Right forelimb (tissue), 1 donor: ENCODE results near the gene SIAH1.
"Not testable (repeated sequence)": the region's sequence is repeated elsewhere in the genome, so short reads cannot be mapped to it uniquely, and the experiment has no call there.

ENCODE experiments used
- DNase-seq: peaks from one replicate; pipeline ENCODE4 v3.0.0-alpha.2; 2018

SIAH1 gene

DNA sequence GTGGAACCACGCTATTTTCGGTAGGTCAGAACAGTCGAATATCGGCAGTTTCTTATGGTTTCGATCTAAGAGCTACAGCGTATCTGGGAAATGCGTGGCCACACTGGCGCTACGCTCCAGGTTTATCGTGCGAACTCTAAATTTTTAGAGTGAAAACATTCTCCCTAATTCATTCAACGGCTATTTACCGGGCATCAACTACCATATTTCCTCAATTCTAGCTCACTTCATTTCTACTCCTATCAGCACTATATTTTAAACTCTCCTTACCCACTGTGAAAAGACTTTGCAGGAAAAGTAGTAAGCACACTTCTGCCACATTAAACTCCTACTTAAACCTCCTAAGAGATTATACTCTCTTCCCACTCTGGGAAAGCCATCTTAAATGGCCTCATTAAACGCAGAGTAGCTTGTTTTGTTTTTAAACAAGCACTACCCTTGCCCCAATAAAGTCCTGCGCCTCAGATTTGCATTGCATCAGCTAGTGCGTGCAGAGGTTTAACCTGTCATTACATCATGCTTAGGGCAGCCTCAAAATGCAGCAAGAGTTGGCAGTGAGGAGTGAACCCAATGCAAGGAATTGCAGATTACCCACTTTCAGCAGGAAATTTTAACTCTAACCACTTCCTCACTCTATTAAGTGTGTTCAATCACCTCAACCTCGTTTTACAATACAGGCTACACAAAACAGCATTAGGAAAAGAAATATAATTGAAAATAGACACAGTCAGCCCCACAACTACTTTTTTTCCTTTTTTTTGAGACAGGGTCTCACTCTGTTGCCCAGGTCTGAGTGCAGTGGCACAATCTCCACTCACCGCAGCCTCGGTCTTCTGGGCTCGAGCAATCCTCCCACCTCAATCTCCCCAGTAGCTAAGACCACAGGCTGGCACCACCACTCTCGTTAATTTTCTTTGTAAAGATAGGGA lies 18.8 kb downstream of the SIAH1 start:
- DNase-seq, result no peak

DNA sequence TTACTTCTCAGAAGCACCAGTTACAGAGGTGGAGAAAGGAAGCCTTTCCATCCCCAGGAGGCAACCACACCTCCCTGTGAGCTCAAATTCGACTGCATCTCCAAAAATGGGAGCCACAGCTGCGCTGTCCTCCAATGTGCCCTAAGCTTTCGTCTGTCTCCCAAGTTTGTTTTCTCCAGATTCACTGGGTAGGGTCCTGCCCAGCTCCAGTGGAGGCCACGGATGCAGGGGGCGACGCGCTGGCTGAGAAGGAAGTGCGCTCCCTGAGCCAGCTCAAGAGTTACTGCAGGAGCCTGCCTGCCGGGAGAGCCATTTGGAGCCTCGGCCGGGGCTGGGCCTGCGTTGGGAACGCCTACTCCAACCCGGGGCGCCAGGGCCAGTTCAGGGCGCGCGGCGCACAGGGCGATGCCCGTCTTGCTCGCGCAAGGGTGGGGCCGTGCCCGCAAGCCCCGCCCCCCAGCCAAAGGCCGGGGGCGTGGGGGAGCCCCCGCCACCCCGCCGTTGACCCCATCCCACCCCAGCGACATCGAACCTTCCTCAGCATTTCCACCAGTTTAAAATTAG lies 19.5 kb downstream of the SIAH1 start:
- peak; percentile 90 for DNase-seq

DNA sequence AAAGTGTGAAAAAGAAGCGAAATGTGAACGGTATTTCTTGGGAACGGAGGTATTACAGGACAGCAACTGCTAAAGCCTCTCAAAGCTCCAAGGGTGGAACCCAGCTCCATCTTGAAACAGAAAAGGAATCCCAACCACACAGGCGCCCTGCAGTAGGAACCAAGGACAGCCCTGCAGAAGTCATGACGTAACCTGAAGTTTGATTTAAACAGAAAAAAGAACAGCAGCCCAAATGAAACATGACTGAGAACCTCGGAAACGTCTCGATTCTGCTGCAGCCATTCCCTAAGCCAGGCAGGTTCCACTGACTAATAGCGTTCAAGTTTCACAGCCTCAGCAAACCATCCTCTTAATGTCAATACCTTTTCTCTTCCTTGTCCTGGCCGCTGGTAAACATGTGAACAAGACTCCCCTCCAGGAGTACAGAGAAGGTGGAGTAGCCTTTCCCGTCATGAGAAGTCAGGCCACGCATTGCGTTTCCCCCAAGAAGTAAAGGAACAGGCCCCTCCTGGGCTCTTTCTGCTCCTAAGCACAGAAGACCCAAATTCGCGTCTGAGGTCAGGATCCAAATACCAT lies 20.1 kb downstream of the SIAH1 start:
- no peak for DNase-seq

DNA sequence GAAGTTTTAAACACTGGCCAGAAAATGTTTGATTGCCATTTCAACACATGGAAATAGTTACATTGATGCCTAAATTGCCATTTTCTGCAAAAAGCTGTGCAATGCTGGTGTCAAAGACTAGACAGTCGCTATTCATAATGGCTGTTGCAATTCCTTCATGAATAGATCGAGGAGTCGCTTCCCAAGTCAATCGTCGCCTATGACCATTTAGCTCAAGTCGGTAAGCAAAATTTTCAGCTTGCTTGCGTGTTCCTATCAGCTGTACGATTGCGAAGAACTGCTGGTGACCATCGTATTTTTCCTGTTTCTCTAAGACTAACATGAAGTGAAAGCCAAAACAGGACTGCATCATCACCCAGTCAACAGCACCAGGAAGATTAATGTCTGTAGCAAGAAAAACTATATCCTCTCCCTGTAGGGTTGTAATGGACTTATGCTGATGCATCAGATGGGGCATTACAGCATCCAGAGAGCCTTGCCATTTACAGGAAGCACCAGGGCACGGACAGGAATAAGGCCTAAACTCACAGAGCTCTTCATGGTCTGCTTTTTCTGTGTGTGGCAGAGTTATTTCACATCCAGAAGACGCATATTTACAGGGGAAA lies 23.6 kb downstream of the SIAH1 start:
- no peak for DNase-seq

DNA sequence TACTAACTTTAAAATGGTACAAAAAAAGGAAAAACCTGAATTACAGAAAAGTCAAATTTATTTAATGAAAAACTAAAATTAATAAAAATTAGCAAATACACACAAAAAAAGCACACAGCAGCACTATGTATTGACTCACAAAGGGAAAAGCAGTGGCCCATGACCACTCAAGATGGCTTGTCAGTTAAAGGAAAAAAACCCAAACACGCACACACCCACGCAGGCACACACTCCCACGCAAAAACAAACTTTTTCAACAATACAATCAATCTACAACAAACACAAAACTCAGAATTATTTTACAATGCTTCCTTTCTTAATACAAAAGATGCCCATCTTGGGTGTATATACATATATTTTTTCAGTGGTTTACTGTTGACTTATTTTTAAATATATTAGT lies 24.2 kb downstream of the SIAH1 start:
- DNase-seq, result no peak

DNA sequence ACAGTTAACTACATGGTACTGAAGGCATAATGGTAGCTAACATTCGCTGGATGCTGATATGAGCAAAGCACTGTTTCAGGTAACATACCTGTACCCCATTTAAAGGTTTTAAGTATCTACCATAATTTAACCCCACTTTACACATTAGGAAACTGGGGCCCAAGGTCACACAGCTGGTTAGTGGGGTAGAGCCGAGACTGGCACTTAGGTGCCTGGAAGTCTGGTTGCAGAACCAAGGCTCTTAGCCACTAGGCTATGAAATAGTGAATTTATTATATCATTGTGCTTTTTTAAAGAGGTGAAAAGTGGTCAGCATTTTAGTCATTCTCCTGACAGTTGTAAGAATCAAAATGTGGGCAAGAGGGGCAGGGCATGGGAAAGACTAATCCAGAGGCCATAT lies 25.2 kb downstream of the SIAH1 start:
- no peak for DNase-seq

DNA sequence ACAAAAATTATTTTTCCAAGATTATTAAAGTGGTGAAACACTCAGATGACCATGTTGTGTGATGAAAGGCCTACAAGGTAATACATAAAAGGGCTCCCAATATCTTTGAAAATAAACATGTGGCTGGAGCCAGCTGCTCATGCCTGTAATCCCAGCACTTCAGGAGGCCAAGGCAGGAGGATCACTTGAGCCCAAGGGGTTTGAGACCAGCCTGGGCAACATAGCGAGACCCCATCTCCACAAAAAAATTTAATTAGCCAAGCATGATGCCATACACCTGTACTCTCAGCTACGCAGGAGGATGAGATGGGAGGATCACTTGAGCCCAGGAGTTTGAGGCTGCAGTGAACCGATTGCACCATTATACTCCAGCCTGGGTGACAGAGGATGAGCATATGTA lies 26.8 kb downstream of the SIAH1 start:
- DNase-seq, result no peak

DNA sequence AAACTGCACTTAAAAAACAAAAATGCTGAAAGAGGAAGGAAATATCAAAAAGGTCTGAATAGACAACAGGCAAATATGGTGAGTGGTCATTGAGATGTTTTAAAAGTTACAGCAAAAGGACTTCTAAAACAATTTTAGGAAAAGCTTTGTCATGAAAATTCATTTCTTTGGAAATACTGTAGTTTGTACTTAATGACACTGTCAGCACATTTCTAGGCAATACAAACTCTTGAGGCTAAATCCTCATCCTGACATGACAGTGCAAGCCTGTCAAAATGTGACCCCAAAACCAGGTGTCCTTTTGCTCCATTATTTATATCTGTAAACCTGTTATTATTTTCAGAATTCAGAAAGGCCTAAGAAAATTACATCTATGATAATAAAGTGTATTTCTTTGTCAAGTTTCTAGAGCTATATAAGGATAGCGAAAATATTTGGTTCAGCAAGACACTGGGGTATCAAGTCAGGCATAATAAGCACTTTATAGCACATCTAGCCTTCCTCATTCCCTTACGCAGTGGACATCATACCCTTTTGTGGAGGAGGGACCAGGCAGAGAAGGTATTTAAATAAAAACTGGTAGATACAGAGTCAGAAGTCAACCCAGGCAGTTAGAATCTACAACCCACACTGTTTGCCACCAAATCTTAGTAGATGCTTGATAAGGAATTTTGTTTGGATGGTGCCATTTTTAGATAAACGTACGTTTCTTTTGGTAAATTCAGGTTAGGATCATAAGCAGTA lies 28.4 kb downstream of the SIAH1 start:
- no peak for DNase-seq

DNA sequence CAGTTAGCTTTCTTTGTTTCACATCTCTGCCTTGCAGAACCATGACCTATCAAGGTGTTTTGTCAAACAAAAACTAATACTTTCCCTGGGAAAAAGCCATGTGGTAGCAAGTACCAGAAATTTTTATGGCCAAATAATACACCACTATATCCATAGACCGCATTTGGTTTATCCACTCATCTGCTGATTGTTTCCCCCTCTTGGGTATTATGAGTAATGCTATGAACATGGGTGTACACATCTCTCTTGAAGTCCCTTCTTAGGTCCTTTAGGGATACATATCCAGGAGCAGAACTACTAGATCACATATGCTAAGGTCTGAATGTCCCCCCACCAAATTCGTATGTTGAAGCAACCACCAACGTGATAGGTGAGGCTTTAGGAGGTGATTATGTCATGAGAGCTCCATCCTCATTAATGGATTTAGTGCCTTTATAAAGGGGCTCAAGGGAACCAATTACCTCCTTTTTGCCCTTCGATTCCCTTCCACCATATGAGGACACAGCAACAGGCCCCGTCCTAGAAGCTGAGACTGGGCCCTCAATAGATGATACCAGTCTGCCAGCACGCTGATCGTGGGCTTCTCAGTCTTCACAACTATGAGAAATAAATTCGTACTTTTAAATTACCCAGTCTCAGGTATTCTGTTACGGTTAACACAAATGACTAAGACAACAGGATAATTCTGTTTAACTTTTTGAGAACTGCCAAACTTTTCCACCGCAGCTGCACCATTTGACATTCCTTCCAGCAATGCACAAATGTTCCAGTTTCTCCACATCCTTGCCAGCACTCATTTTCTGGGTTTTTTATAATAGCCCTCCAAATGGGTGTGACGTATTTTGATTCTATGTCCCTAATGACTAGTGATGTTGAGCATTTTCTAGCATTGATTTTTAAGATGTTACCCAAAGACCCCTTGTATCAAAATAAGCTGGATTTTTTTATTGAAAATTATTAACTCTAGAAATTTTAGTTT lies 30.0 kb downstream of the SIAH1 start:
- no peak for DNase-seq

DNA sequence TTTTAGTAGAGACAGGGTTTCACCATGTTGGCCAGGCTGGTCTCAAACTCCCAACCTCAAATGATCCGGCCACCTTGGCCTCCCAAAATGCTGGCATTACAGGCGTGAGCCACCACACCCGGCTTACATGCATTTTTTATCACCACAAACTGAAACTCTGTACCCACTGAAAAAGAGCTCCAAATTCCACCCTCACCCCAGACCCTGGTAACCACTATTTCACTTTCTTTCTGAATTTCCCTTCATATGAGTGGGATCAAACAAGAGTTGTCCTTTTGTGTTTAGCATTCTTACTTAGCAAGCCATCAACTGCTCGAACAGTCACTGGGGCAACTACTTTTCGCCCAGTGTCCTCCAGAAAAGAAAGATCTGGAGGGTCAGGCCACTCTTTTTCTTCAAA lies 30.8 kb downstream of the SIAH1 start:
- not testable (repeated sequence) for DNase-seq

DNA sequence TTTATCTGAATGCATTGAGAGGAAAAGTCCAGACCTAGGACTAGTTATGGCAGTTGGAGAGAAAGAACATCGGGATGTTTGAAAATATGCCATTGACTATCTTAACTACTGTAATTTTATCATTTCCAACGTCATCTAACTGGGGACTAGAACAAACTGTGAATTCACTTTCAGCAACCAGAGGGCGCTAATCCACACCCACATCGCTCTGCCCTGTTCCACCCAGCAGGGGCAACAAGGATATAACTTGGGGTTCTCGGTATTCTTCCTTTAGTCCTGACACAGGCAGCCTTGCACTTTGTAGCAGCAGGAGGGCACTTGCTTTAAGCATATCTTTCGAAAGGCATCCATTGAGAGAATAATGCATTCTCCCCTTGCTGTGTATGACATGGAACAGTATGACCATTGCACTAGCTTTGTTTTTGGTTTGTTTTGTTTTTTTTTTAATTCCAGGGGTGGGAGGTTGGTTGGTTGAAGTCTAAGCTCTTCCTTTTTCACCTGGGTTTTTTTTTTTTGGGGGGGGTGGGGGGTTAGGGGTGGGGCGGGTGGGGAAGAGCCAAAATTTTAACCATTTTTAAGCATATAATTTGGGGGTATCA lies 31.5 kb downstream of the SIAH1 start:
- DNase-seq, result no peak

DNA sequence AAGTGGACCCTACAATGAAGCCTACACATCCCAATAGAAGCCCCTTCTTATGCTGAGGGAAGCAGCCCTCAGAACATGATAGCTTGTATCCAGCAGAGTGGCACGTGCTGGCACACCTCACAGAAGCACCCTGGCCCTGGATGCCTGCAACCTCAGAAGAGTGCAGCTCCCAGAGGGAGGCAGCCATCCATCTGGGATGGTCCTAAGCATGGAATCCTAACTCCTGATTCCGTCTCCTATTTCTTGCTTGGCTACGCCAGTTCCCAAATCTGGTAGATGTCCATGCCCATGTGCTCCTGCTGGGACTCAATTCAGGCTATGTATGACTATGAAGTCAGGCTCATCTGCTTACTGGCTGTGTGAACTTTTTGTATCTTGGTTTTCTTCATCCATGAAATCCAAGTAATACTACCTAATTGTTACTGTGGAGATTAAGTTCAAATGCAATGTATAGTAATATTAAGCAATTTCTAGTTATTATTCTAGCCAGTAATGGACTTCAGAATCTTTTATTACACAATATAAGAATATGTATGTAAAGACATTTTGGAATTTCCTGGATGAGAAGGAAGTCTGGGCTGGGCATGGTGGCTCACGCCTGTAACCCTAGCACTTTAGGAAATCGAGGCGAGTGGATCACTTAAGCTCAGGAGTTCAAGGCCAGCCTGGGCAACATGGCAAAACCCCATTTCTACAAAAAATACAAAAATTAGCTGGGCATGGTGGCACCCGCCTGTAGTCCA lies 32.4 kb downstream of the SIAH1 start:
- no peak for DNase-seq

DNA sequence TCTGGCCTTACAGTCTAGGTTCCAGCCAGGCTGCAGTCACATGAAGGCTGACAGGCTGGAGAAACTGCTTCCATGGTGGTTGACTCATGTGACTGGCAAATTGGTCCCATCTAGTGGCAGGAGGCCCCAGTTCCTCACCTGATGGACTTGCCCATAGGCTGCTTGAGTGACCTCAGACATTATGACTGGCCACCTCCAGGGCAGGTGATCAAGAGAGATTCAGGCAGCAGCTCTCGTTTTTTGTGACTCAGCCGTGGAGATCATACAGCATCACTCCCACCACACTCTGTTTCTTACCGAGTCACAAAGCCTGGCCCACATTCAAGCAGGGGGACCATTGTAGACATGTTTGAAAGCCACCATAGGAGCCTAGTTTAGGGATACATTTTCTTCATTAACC lies 34.5 kb downstream of the SIAH1 start:
- DNase-seq, result no peak

DNA sequence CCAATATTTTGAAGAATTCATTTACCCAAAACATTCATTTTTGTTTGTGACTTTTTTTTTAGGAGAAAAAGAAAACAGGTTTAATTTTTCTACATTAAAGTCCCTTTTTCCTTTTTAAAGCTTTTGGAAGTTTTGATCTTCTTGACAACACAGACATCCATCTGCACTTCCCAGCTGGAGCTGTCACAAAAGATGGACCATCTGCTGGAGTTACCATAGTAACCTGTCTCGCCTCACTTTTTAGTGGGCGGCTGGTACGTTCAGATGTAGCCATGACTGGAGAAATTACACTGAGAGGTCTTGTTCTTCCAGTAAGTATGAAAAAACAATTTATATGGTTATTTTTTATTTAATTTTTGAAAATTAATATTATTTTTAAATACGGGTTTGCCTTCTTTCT lies 37.2 kb downstream of the SIAH1 start:
- DNase-seq, result no peak

DNA sequence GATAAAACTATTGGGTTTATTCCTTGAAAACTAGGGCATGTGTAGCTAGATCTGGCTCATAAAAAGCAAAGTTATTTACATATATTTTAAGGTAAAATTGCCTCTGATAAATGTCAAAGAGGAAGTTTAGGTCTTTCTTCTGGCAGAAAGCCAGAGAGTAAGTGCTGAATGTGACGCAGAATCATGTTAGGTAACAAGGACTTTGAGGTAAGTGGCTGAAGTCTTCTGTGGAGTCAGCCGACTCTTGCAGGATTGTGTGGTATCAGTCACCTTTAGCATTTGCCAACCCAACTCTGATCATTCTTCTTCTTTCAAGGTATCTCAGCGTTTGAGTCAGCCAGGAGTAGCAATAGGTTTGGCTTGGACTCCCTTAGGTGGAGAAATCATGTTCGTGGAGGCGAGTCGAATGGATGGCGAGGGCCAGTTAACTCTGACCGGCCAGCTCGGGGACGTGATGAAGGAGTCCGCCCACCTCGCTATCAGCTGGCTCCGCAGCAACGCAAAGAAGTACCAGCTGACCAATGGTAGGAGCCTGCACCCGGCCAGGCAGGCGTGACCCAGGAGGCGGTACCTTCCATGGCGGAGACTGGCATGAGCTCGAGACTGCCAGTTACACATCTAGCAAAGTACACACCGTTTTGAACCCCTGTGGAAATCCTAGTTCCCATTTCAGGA lies 37.9 kb downstream of the SIAH1 start:
- no peak for DNase-seq

DNA sequence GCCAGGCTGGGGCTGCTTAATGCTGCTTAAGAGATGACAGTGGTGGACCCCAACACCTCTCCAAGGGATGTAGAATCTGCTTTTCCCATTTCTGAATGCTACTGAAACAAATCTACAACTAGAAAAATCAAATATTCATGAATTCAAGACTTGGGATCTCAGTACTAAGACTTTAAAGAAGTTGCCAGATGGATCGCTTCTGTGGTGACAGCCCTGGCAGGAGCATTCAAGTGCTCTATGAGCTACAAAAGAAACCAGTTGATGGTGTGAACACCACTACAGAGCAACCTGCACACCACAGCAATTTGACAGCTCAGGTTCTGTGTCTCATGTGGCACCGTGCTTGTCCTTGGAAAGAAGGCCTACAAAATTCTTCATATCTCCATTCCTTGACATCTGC lies 42.6 kb downstream of the SIAH1 start:
- DNase-seq, result no peak

DNA sequence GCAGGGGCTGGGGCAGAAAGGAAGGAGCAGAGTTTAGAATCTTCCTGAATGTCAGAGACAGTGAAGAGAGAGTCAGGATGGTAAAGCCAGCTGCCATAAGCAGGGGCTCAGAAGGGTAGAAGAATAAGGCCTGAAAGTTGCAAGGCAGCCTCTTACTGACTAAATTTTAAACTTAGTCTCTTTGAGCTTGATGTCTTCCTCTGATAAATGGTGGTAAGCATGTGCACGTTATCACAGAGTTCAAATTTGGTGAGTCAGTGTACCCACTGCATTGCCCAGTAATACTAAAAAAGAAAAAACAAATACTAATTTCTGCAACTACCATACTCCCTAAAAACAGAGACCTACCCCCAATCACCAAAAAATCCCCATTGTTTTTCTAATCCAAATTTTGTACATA lies 45.2 kb downstream of the SIAH1 start:
- no peak for DNase-seq

DNA sequence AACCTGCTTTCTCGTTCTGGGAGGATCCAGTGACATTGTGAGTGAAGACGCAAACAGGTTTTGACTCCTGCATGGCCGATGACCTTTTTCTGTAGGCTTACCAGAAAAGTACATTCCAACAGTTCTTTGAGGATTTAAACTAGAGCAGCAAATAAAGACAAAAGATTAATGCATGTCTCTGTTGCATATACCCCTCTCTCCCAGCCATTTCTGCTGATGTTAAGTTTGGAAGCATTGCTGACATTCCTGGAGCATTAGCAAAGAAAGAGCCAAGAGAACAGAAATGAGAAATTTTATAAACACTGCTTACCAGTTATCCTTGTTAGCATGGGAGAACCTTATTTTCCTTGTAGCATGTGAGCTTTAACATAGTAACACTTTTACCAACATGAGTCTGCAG lies 49.3 kb downstream of the SIAH1 start:
- DNase-seq, result no peak

DNA sequence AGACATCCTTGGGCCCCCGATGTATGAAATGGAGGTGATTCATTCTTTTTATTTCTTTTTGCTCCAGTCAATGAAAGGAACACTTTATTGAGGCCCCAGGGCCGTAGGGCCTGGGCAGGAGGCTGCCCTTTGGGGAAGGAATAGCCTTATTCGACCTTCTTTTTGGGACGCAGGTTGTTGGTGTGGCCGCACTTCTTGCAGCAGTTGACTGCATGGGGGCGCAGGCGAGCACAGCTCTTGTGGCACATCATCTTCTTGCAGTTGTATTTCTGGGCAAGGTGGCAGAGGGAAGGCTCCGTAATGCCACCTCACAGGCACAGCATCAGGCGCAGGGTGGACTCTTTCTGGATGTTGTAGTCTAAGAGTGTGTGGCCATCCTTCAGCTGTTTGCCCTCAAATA lies 50.9 kb downstream of the SIAH1 start:
- no peak for DNase-seq

DNA sequence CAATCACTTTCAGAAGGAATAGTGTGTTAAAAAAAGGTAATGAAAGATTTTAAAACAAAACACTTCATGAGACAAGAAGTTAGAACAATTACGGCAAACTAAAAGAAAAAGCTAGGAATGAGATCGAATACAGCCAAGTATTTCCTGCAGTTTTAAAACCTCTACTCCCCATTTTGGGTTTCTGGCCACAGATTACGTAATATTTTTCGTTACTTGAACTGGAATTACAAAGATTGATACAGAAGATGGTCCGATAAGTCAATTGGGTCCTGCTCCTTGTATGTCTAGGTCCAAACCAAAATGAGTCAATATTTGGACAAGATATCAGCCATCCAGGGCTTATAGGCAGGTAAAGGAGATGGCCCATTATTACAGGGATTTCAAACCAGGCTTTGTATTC lies 52.2 kb downstream of the SIAH1 start:
- DNase-seq, result no peak
